GM21723 (cell line): ENCODE data around the gene TNFSF11.

Source experiments
- ATAC-seq: cut with Tn5 transposase; IDR thresholded peaks from one replicate; pipeline ENCODE4 v1.9.1; 2021; ENCODE audit warnings: mild to moderate bottlenecking, moderate library complexity; ENCODE audit not compliant: unreplicated experiment

TNFSF11 gene

GRCh38 chr13:42607546-42607945, 33.6 kb downstream of the TNFSF11 start:
- no peak for ATAC-seq

- no peak for ATAC-seq
Observed at GRCh38 chr13:42610649-42611048, 36.7 kb downstream of the TNFSF11 start.

- ATAC-seq, result no peak
Observed at GRCh38 chr13:42611086-42611779, 37.3 kb downstream of the TNFSF11 start.

- no peak for ATAC-seq
Observed at GRCh38 chr13:42612021-42612765, 38.2 kb downstream of the TNFSF11 start.

GRCh38 chr13:42614436-42615035, 40.6 kb downstream of the TNFSF11 start:
- ATAC-seq, result no peak

GRCh38 chr13:42615691-42616090, 41.7 kb downstream of the TNFSF11 start:
- no peak for ATAC-seq

GRCh38 chr13:42617221-42617620, 43.3 kb downstream of the TNFSF11 start:
- ATAC-seq, result no peak

GRCh38 chr13:42623916-42624315, 50.0 kb downstream of the TNFSF11 start:
- ATAC-seq, result no peak

GRCh38 chr13:42625611-42626010, 51.7 kb downstream of the TNFSF11 start:
- no peak for ATAC-seq

- ATAC-seq, result no peak
Observed at GRCh38 chr13:42626176-42626860, 52.4 kb downstream of the TNFSF11 start.

- ATAC-seq, result no peak
Observed at GRCh38 chr13:42628666-42629065, 54.7 kb downstream of the TNFSF11 start.

- no peak for ATAC-seq
Observed at GRCh38 chr13:42631181-42631580, 57.2 kb downstream of the TNFSF11 start.

GRCh38 chr13:42633495-42633894, 59.5 kb downstream of the TNFSF11 start:
- ATAC-seq, result no peak

GRCh38 chr13:42638101-42638500, 64.1 kb downstream of the TNFSF11 start:
- ATAC-seq, result no peak

- ATAC-seq, result no peak
Observed at GRCh38 chr13:42638886-42639285, 64.9 kb downstream of the TNFSF11 start.

- ATAC-seq, result no peak
Observed at GRCh38 chr13:42643076-42643475, 69.1 kb downstream of the TNFSF11 start.

- ATAC-seq, result no peak
Observed at GRCh38 chr13:42644841-42645240, 70.9 kb downstream of the TNFSF11 start.

GRCh38 chr13:42645717-42646116, 71.8 kb downstream of the TNFSF11 start:
- ATAC-seq, result no peak

GRCh38 chr13:42649141-42649540, 75.2 kb downstream of the TNFSF11 start:
- no peak for ATAC-seq

- ATAC-seq, result no peak
Observed at GRCh38 chr13:42649831-42650230, 75.9 kb downstream of the TNFSF11 start.

GRCh38 chr13:42650506-42650905, 76.6 kb downstream of the TNFSF11 start:
- no peak for ATAC-seq
